ENCODE measurements around the gene LTC4S.

LTC4S gene

DNA sequence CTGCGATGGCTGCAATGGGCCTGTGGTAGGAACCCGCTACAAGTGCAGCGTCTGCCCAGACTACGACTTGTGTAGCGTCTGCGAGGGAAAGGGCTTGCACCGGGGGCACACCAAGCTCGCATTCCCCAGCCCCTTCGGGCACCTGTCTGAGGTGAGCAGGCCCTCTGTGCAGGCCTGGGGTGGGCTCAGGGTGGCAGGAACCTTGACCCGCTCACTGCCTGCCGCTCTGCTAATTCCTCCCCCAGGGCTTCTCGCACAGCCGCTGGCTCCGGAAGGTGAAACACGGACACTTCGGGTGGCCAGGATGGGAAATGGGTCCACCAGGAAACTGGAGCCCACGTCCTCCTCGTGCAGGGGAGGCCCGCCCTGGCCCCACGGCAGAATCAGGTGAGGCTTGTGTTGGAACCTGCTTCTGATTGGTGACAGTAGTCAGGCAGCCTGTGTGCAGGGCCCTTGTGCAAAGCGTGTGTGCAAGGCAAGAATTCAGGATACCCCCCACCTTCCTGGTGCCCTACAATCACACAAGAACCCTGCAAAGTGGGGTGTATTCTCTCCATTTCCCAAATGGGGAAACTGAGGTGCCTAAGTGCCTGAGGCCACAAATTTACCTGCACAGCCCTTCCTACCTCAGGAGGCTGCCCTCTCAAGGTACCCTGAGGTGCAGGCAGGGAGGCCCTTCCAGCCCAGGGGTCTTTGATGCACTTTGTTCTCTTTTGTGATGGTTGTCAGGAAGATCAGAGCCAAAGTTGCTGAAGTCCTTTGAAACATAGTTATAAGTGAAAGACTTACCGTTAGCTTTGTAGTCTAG is 30.4 kb downstream of the LTC4S start:
- H3K9me3 ChIP-seq (ENCODE audit: low read length): no peaks in the 10 kb centered on the region
- H4K20me1 ChIP-seq (ENCODE audit: insufficient read depth, low read length): no peaks in the 10 kb centered on the region
- H2AFZ ChIP-seq (ENCODE audit: low read length): no peak overlapping the region
- no peaks in the 10 kb centered on the region for H3K27me3 ChIP-seq (ENCODE audit: insufficient read depth, low read length)
- H3K79me2 ChIP-seq (ENCODE audit: insufficient read depth, low read length): peaks cover 10% of the 10 kb centered on the region; the same call in 1 of the 2 replicates
- H3K4me2 ChIP-seq (ENCODE audit: low read length): no peak overlapping the region
- H3K4me1 ChIP-seq (ENCODE audit: insufficient read depth, low read length, severe bottlenecking): peaks cover 27% of the 10 kb centered on the region
- no peaks in the 10 kb centered on the region for H3F3A ChIP-seq (ENCODE audit: insufficient read depth, low read length)
- H3K27ac ChIP-seq (ENCODE audit: low read depth, low read length, poor library complexity, severe bottlenecking): no peak overlapping the region
- peaks cover 70% of the 10 kb centered on the region for H3K36me3 ChIP-seq (ENCODE audit: insufficient read depth, low read length)
- no peak overlapping the region for H3K9ac ChIP-seq (ENCODE audit: low read length)
- TF ChIP-seq CTCF (IDR thresholded peaks at IDR 0.05; ENCODE audit: low read length) (no peak), EZH2 (IDR thresholded peaks at IDR 0.05; ENCODE audit: borderline replicate concordance, low read length) (no peak)
- H3K9me2 ChIP-seq (ENCODE audit: low read depth, low read length): no peaks in the 10 kb centered on the region
- no peak overlapping the region for H3K4me3 ChIP-seq (ENCODE audit: low read depth, low read length, poor library complexity, severe bottlenecking)

- Histone ChIP-seq H3K9me3 (ENCODE audit: low read length) (no peaks in the 10 kb centered on the region), H4K20me1 (ENCODE audit: insufficient read depth, low read length) (no peaks in the 10 kb centered on the region)
These were observed 30.9 kb downstream of the LTC4S start for GRCh38 chr5:179824745-179825112.

GRCh38 chr5:179825655-179826182 is 31.9 kb downstream of the LTC4S start:
- Histone ChIP-seq H3F3A (ENCODE audit: insufficient read depth, low read length) (no peaks in the 10 kb centered on the region), H3K27me3 (ENCODE audit: insufficient read depth, low read length) (no peaks in the 10 kb centered on the region), H3K27ac (ENCODE audit: low read depth, low read length, poor library complexity, severe bottlenecking) (no peak overlapping the region), H3K9me3 (ENCODE audit: low read length) (no peaks in the 10 kb centered on the region), H3K9me2 (ENCODE audit: low read depth, low read length) (no peaks in the 10 kb centered on the region), H3K4me2 (ENCODE audit: low read length) (no peak overlapping the region), H3K4me1 (ENCODE audit: insufficient read depth, low read length, severe bottlenecking) (peaks cover 12% of the 10 kb centered on the region), H2AFZ (ENCODE audit: low read length) (no peak overlapping the region), H3K36me3 (ENCODE audit: insufficient read depth, low read length) (peaks cover 86% of the 10 kb centered on the region), H3K79me2 (ENCODE audit: insufficient read depth, low read length) (peaks cover 10% of the 10 kb centered on the region; the same call in 1 of the 2 replicates), H4K20me1 (ENCODE audit: insufficient read depth, low read length) (no peaks in the 10 kb centered on the region), H3K9ac (ENCODE audit: low read length) (no peak overlapping the region), H3K4me3 (ENCODE audit: low read depth, low read length, poor library complexity, severe bottlenecking) (no peak overlapping the region)
- TF ChIP-seq CTCF (IDR thresholded peaks at IDR 0.05; ENCODE audit: low read length) (no peak), EZH2 (IDR thresholded peaks at IDR 0.05; ENCODE audit: borderline replicate concordance, low read length) (no peak)

More at GRCh38 chr5:179824745-179825112, 30.9 kb downstream of the LTC4S start:
- H3K4me3 ChIP-seq (ENCODE audit: low read depth, low read length, poor library complexity, severe bottlenecking): no peak overlapping the region
- H3K79me2 ChIP-seq (ENCODE audit: insufficient read depth, low read length): peaks cover 10% of the 10 kb centered on the region; the same call in 1 of the 2 replicates
- H3K9ac ChIP-seq (ENCODE audit: low read length): no peak overlapping the region
- H2AFZ ChIP-seq (ENCODE audit: low read length): no peak overlapping the region
- H3K4me1 ChIP-seq (ENCODE audit: insufficient read depth, low read length, severe bottlenecking): peaks cover 21% of the 10 kb centered on the region
- H3K27ac ChIP-seq (ENCODE audit: low read depth, low read length, poor library complexity, severe bottlenecking): no peak overlapping the region
- H3F3A ChIP-seq (ENCODE audit: insufficient read depth, low read length): no peaks in the 10 kb centered on the region
- TF ChIP-seq EZH2 (IDR thresholded peaks at IDR 0.05; ENCODE audit: borderline replicate concordance, low read length) (no peak), CTCF (IDR thresholded peaks at IDR 0.05; ENCODE audit: low read length) (no peak)
- H3K9me2 ChIP-seq (ENCODE audit: low read depth, low read length): no peaks in the 10 kb centered on the region
- H3K36me3 ChIP-seq (ENCODE audit: insufficient read depth, low read length): peaks cover 76% of the 10 kb centered on the region
- no peak overlapping the region for H3K4me2 ChIP-seq (ENCODE audit: low read length)
- no peaks in the 10 kb centered on the region for H3K27me3 ChIP-seq (ENCODE audit: insufficient read depth, low read length)

Measured in OCI-LY1 (cell line).